ENCODE measurements around the gene LSM14B.
"Not testable (repeated sequence)": the region's sequence is repeated elsewhere in the genome, so short reads cannot be mapped to it uniquely, and the experiment has no call there.

LSM14B gene

DNA sequence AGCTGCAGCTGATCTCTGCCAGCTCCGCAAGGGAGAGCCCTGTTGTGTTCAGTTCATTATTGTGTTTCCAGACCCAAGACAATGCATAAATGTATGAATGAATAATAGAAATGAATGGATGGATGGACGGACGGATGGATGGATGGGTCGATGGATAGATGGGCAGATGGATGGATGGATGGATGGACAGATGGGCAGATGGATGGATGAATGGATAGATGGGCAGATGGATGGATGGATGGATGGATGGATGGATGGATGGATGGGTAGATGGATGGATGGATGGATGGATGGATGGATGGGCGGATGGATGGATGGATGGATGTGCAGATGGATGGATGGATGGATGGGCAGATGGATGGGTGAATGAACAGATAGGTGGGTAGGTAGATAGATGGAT lies 16.7 kb upstream of the LSM14B start:
- TF ChIP-seq, protein P1, sequence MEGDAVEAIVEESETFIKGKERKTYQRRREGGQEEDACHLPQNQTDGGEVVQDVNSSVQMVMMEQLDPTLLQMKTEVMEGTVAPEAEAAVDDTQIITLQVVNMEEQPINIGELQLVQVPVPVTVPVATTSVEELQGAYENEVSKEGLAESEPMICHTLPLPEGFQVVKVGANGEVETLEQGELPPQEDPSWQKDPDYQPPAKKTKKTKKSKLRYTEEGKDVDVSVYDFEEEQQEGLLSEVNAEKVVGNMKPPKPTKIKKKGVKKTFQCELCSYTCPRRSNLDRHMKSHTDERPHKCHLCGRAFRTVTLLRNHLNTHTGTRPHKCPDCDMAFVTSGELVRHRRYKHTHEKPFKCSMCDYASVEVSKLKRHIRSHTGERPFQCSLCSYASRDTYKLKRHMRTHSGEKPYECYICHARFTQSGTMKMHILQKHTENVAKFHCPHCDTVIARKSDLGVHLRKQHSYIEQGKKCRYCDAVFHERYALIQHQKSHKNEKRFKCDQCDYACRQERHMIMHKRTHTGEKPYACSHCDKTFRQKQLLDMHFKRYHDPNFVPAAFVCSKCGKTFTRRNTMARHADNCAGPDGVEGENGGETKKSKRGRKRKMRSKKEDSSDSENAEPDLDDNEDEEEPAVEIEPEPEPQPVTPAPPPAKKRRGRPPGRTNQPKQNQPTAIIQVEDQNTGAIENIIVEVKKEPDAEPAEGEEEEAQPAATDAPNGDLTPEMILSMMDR (IDR thresholded peaks at IDR 0.05), result no peak
- H3K9me3 ChIP-seq (ENCODE audit: control insufficient read depth, low read length), result peaks cover 9% of the 10 kb centered on the region

DNA sequence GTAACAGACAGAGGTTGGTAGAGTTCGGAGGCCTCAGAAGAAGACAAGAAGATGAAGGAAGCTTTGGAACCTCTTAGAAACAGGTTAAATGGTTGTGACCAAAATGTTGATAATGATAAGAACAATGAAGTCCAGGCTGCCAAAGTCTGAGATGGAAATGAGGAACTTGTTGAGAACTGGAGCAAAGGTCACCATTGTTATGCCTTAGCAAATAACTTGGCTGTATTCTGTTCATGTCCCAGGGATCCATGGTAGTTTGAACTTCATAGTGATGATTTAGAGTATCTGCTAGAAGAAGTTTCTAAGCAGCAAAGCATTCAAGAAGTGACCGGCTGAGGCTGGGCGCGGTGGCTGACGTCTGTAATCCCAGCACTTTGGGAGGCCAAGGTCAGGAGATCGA lies 11.1 kb upstream of the LSM14B start:
- no peak overlapping the region for H3K9ac ChIP-seq
- no peaks in the 10 kb centered on the region for H3K36me3 ChIP-seq (ENCODE audit: control insufficient read depth, insufficient read depth, low read length)
- TF ChIP-seq, protein P1 (IDR thresholded peaks at IDR 0.05), result no peak
- no peak overlapping the region for H3K4me3 ChIP-seq (ENCODE audit: low read depth, low read length)
- H3K4me1 ChIP-seq, result no peaks in the 10 kb centered on the region
- H3K79me2 ChIP-seq, result no peaks in the 10 kb centered on the region
- H3K27me3 ChIP-seq (ENCODE audit: control insufficient read depth, insufficient read depth, low read length), result no peaks in the 10 kb centered on the region
- no peak overlapping the region for H3K27ac ChIP-seq
- H3K9me3 ChIP-seq (ENCODE audit: control insufficient read depth, low read length), result peaks cover 9% of the 10 kb centered on the region
- no peak overlapping the region for H3K4me2 ChIP-seq (ENCODE audit: low read length)
- H2AFZ ChIP-seq, result no peak overlapping the region

More for the DNA sequence above, 16.7 kb upstream of the LSM14B start:
- H2AFZ ChIP-seq, result no peak overlapping the region
- no peak overlapping the region for H3K27ac ChIP-seq
- no peaks in the 10 kb centered on the region for H3K79me2 ChIP-seq
- H3K36me3 ChIP-seq (ENCODE audit: control insufficient read depth, insufficient read depth, low read length), result no peaks in the 10 kb centered on the region
- no peaks in the 10 kb centered on the region for H3K27me3 ChIP-seq (ENCODE audit: control insufficient read depth, insufficient read depth, low read length)
- no peaks in the 10 kb centered on the region for H3K4me1 ChIP-seq
- H3K4me3 ChIP-seq (ENCODE audit: low read depth, low read length), result no peak overlapping the region
- no peak overlapping the region for H3K4me2 ChIP-seq (ENCODE audit: low read length)
- no peak overlapping the region for H3K9ac ChIP-seq

DNA sequence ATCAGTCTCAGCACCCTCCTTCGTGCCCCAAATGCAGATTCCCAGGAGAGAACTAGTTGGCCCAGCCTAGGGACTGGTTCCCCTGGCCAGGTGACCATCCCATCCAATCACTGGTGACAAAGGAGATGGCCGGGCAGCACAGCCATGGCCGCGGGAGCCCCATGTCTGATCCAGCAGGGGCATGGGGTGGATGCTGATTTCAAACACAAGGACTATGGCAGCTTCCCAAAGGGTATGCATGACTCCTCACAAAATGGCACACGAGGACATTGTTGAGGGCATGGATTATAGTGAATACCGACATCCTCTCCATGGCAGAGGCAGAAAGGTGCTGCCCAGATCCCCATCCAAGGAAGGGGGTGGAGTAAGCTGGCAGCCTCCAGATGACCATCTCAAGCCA lies 9.9 kb upstream of the LSM14B start:
- H3K9ac ChIP-seq, result no peak overlapping the region
- TF ChIP-seq, protein P1 (IDR thresholded peaks at IDR 0.05), result no peak
- H3K27me3 ChIP-seq (ENCODE audit: control insufficient read depth, insufficient read depth, low read length), result no peaks in the 10 kb centered on the region
- H3K4me2 ChIP-seq (ENCODE audit: low read length), result no peak overlapping the region
- peaks cover 9% of the 10 kb centered on the region for H3K9me3 ChIP-seq (ENCODE audit: control insufficient read depth, low read length)
- no peaks in the 10 kb centered on the region for H3K4me1 ChIP-seq
- no peak overlapping the region for H3K27ac ChIP-seq
- no peak overlapping the region for H3K4me3 ChIP-seq (ENCODE audit: low read depth, low read length)
- no peaks in the 10 kb centered on the region for H3K36me3 ChIP-seq (ENCODE audit: control insufficient read depth, insufficient read depth, low read length)
- H3K79me2 ChIP-seq, result no peaks in the 10 kb centered on the region
- no peak overlapping the region for H2AFZ ChIP-seq

DNA sequence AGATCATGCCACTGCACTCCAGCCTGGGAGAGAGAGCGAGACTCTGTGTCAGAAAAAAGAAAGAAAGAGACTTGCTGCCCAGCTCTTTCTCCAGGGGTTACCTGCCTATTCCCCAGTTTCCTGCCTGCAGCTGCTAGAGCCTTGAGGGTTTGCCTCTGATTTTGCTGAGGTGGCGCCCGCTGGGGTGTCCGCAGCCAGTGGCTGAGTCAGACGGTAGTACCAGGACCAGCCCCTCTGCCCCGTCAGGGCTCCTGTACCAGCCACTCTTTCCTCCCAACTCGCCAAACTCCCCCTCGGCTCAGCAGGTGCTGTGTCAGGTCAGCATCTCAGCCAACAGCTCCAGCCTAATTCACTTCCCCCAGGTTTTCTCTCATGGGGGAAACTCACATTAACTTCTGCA lies 7.4 kb upstream of the LSM14B start:
- no peaks in the 10 kb centered on the region for H3K4me1 ChIP-seq
- no peak overlapping the region for H3K9ac ChIP-seq
- no peaks in the 10 kb centered on the region for H3K9me3 ChIP-seq (ENCODE audit: control insufficient read depth, low read length)
- H3K79me2 ChIP-seq, result no peaks in the 10 kb centered on the region
- H3K4me3 ChIP-seq (ENCODE audit: low read depth, low read length), result no peak overlapping the region
- H3K36me3 ChIP-seq (ENCODE audit: control insufficient read depth, insufficient read depth, low read length), result no peaks in the 10 kb centered on the region
- TF ChIP-seq, protein P1 (IDR thresholded peaks at IDR 0.05), result no peak
- H3K27me3 ChIP-seq (ENCODE audit: control insufficient read depth, insufficient read depth, low read length), result no peaks in the 10 kb centered on the region
- no peak overlapping the region for H3K4me2 ChIP-seq (ENCODE audit: low read length)
- no peak overlapping the region for H3K27ac ChIP-seq
- no peak overlapping the region for H2AFZ ChIP-seq

DNA sequence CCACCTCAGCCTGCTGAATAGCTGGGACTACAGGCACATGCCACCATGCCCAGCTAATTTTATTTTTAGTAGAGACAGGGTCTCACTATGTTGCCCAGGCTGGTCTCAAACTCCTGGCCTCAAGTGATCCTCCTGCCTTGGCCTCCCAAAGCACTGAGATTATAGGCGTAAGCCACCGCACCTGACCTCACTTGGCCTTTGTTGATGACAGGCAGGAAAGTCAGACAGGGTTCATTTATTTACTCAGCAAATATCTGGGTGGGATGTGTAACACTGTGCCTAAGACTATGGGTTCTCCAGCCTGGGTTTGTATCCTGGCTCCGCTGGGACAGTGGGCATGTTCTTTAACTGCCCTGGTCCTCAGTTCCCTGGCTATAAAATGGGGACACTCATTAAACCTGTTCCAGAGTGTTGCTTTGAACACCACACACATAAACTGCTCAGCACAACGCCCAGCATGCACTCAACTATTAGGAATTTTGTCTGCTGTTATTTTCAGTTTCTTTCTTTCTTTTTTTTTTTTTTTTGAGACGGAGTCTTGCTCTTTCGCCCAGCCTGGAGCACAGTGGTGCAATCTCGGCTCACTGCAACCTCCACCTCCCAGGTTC lies 6.4 kb upstream of the LSM14B start:
- not testable (repeated sequence) for H3K4me2 ChIP-seq (ENCODE audit: low read length)

More for the DNA sequence above, 6.4 kb upstream of the LSM14B start:
- H3K9ac ChIP-seq; H3K79me2 ChIP-seq; H3K4me3 ChIP-seq (ENCODE audit: low read depth, low read length); H3K27me3 ChIP-seq (ENCODE audit: control insufficient read depth, insufficient read depth, low read length); H3K36me3 ChIP-seq (ENCODE audit: control insufficient read depth, insufficient read depth, low read length); H2AFZ ChIP-seq; H3K4me1 ChIP-seq; H3K27ac ChIP-seq; H3K9me3 ChIP-seq (ENCODE audit: control insufficient read depth, low read length): not testable (repeated sequence)
